HG03521 (cell line): ENCODE results near the gene MYO6.

Experiments used
- ATAC-seq: cut with Tn5 transposase; IDR thresholded peaks from one replicate; pipeline ENCODE4 v1.9.1; 2021; ENCODE audit warnings: mild to moderate bottlenecking, moderate library complexity; ENCODE audit not compliant: unreplicated experiment

The MYO6 gene

GRCh38 chr6:75762063-75762462 is 13.0 kb downstream of the MYO6 start:
- no peak for ATAC-seq

GRCh38 chr6:75766387-75766786 is 17.3 kb downstream of the MYO6 start:
- ATAC-seq: no peak

DNA sequence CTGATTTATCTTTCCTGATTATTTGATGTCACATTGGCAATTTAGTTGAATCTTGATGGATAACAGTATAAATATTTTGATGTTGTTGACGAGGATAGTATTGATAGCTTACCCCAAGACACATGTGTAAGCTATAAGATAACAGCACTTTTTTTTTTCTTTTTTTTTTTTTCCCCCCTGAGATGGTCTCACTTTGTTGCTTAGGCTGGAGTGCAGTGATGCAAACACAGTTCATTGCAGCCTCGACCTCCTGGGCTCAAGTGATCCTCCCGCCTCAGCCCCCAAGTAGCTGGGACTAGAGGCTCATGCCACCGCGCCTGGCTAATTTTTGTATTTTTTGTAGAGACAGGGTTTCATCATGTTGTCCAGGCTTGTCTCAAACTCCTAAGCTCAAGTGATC is 21.8 kb downstream of the MYO6 start:
- ATAC-seq: no peak

- ATAC-seq: no peak
These were observed 26.2 kb downstream of the MYO6 start for GRCh38 chr6:75775219-75775618.

DNA sequence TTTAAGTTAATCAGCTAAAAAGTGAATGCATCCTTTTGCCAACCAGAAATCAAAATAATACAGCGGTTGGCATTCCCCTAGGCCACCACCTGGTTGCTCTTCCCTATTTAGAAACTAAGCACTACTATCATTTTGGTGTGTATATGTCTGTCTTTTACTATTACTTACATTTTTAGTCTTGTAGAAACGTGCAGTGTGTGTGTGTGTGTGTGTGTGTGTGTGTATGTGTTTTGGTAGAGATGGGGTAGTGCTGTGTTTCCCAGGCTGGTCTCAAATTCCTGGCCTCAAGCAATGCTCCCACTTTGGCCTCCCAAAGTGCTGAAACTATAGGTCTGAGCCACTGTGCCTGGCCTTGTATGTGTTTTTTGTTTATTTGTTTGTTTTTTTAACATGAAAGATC is 27.4 kb downstream of the MYO6 start:
- no peak for ATAC-seq

DNA sequence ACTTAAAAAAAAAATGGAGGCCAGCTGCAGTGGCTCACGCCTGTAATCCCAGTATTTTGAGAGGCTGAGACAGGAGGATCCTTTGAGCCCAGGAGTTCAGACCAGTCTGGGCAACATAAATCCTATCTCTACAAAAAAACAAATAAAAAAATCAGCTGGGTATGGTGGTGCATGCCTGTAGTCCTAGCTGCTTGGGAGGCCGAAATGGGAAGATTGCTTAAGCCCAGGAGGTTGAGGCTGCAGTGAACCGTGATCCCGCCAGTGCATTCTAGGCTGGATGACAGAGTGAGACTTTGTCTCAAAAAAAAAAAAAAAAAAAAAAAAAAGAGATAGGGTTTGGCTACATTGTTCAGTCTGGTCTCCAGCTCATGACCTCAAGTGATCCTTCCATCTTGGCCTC is 29.7 kb downstream of the MYO6 start:
- no peak for ATAC-seq

- ATAC-seq: no peak
These were observed 37.1 kb downstream of the MYO6 start for GRCh38 chr6:75786152-75786551.

GRCh38 chr6:75788894-75789293 is 39.9 kb downstream of the MYO6 start:
- ATAC-seq: no peak

DNA sequence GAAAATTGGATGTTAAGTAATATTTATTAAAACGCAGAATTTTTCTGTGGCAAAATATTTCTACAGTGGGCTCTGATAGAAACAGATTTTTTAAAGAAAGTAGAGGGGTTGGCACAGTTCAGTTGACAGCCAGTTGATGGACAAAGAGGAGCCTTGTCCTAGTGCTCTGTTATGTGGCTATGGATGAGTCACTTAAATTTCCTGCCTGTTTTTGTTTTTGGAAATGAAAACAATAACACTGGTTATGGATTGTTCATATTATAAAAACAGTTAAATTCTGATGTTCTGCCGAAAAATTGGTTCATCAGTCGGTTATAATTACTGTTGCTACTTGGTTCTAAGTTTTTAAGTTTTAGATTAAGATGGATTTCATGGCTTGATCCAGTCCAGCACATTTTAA is 42.8 kb downstream of the MYO6 start:
- ATAC-seq: no peak

- no peak for ATAC-seq
These were observed 45.4 kb downstream of the MYO6 start for GRCh38 chr6:75794351-75794846.

DNA sequence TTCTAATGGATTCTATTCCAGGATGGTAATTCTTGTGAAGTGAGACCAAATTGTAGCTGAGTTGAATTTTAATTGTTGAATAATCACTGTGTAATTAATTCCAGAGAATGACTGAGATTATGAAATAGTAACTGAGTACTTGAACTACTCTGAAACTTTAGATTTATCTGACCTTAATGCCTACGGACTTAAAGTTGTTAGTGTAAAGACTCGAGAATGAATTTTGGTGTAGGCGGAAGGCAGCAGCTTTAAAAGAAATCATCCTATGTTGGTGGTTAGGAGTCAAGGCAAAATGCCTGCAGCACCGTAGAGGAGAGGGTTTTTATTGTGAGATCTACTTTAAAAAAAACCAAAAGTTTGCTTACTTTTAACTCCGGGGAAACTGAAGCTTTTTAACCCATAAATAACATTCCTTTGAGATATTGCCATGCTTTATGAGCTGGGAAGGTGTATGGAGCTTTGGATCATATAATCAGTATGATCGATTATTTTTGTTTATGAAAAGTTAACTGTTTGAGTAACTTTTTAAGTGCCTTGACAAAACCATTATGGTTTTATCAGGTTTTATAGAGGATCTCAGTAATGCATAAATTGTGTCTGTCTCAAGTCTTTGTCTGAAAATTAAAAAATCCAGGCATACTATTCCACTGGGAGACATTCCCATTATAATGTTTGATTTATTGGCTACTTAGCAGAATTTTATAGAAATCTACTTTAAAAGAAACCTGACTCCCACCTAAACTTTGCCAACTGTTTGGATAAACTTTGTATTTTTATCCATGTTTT is 46.1 kb downstream of the MYO6 start:
- no peak for ATAC-seq

GRCh38 chr6:75796723-75797122 is 47.7 kb downstream of the MYO6 start:
- ATAC-seq: no peak

DNA sequence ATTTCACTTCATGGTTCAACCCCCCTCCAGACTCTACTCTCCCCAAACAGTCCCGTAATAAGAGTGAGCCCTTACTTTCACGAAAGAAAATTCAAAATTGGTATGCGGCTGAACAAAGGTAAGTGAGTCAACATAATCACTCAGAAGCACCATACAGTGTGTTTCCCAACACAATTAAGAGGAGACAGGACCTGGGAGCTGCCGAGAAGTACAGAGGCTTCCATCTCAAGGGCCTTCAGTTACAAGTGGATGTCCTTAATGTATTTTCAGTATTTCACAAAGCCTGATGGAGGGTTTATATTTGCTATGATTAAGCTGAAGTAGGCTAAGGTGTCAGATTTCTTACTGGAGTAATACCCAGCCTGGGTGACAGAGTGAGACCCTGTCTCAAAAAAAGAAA is 51.1 kb downstream of the MYO6 start:
- no peak for ATAC-seq

DNA sequence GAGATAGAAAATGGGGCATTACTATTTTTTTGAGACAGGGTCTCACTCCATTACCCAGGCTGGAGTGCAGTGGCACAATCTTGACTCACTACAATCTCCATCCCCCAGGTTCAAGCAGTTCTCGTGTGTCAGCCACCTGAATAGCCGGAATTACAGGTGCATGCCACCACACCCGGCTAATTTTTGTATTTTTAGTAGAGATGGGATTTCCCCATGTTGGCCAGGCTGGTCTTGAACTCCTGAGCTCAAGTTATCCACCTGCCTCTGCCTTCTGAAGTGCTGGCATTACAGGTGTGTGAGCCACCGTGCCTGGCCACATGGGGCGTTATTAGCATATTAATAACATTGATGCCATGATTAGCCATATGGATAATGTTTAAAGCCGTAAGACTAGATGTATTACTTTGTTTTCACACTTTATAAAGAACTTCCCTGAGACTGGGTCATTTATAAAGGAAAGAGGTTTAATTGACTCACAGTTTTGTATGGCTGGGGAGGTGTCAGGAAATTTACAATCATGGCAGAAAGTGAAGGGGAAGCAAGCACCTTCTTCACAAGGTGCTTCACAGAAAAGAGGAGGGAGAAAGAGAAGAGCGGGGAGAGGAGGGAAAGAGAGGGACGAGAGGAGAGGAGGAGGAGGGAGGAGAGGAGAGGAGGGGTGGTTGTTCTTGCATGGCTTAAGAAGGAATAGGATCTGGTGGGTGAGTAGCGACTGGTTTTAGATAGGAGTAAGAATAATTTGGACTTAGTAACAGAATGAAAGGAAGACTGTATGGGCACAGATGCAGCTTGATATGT is 51.9 kb downstream of the MYO6 start:
- ATAC-seq: no peak

DNA sequence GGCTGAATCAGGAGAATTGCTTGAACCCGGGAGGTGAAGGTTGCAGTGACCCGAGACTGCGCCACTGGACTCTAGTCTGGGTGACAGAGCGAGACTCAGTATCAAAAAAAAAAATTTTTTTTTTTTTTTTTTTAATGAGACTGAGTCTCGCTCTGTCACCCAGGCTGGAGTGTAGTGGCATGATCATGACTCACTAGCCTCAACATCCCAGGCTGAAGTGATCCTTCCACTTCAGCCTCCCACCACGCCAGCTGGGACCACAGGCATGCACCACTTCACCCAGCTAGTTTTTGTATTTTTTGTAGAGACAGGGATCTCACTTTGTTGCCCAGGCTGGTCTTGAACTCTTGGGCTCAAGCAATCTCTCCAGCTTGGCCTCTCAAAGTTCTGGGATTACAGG is 53.3 kb downstream of the MYO6 start:
- ATAC-seq: no peak

- no peak for ATAC-seq
These were observed 59.5 kb downstream of the MYO6 start for GRCh38 chr6:75808507-75808906.

GRCh38 chr6:75812560-75812959 is 63.5 kb downstream of the MYO6 start:
- ATAC-seq: no peak

GRCh38 chr6:75813476-75814250 is 64.6 kb downstream of the MYO6 start:
- no peak for ATAC-seq

- no peak for ATAC-seq
These were observed 66.7 kb downstream of the MYO6 start for GRCh38 chr6:75815756-75816155.

- no peak for ATAC-seq
These were observed 69.2 kb downstream of the MYO6 start for GRCh38 chr6:75818098-75818855.
